Measurements from ENCODE around the gene PTPRN. TPM values are rescaled to one million over a fixed set of nuclear protein-coding genes. Genes with fewer than 3 reads are reported as not detected.
"Not testable (repeated sequence)": the region's sequence is repeated elsewhere in the genome, so short reads cannot be mapped to it uniquely, and the experiment has no call there.

PTPRN gene
- polyA plus RNA-seq (2014; cell fraction: cytosol; rRNA removed), result 21.3 and 24.8 TPM in 2 replicates
- polyA plus RNA-seq (2014; cell fraction: nucleus; rRNA removed), result 43.6 and 81.2 TPM in 2 replicates

GRCh38 chr2:219309278-219309677 is at the start of gene PTPRN:
TSS of gene PTPRN (minus strand) at chr2:219309401. CDS start at chr2:219309332, 69 bp downstream.
- peak; percentile 82 for DNase-seq (ENCODE audit: low spot score)

- no peak for DNase-seq (ENCODE audit: low spot score)
These were observed 49.2 kb upstream of the PTPRN start for GRCh38 chr2:219358170-219359075.

GRCh38 chr2:219356834-219357233 is 47.6 kb upstream of the PTPRN start:
- no peak for DNase-seq (ENCODE audit: low spot score)

- DNase-seq (ENCODE audit: low spot score), result no peak
These were observed 45.4 kb upstream of the PTPRN start for GRCh38 chr2:219354582-219354981.

GRCh38 chr2:219353129-219353528 is 43.9 kb upstream of the PTPRN start:
- no peak for DNase-seq (ENCODE audit: low spot score)

- peak; percentile 60 for DNase-seq (ENCODE audit: low spot score)
These were observed 43.3 kb upstream of the PTPRN start for GRCh38 chr2:219352448-219353023.

GRCh38 chr2:219350710-219351221 is 41.6 kb upstream of the PTPRN start:
- DNase-seq (ENCODE audit: low spot score), result no peak

GRCh38 chr2:219350215-219350614 is 41.0 kb upstream of the PTPRN start:
- DNase-seq (ENCODE audit: low spot score), result no peak

- no peak for DNase-seq (ENCODE audit: low spot score)
These were observed 35.7 kb upstream of the PTPRN start for GRCh38 chr2:219344751-219345430.

GRCh38 chr2:219335373-219335786 is 26.2 kb upstream of the PTPRN start:
- peak; percentile 20 for DNase-seq (ENCODE audit: low spot score)

GRCh38 chr2:219334076-219334475 is 24.9 kb upstream of the PTPRN start:
- no peak for DNase-seq (ENCODE audit: low spot score)

GRCh38 chr2:219332542-219332941 is 23.3 kb upstream of the PTPRN start, which contains the start of gene RESP18:
TSS of gene RESP18 (minus strand) at chr2:219332744.
- no peak for DNase-seq (ENCODE audit: low spot score)

GRCh38 chr2:219331560-219332213 is 22.5 kb upstream of the PTPRN start:
- no peak for DNase-seq (ENCODE audit: low spot score)

- no peak for DNase-seq (ENCODE audit: low spot score)
These were observed 18.5 kb upstream of the PTPRN start for GRCh38 chr2:219327719-219328118.

- DNase-seq (ENCODE audit: low spot score), result no peak
These were observed 16.6 kb upstream of the PTPRN start for GRCh38 chr2:219325657-219326315.

- DNase-seq (ENCODE audit: low spot score), result no peak
These were observed 15.9 kb upstream of the PTPRN start for GRCh38 chr2:219325136-219325535.

- DNase-seq (ENCODE audit: low spot score), result no peak
These were observed 14.2 kb upstream of the PTPRN start for GRCh38 chr2:219323434-219323833.

- DNase-seq (ENCODE audit: low spot score), result no peak
These were observed 5.7 kb upstream of the PTPRN start for GRCh38 chr2:219314804-219315468.

- DNase-seq (ENCODE audit: low spot score), result not testable (repeated sequence)
These were observed 3.6 kb upstream of the PTPRN start for GRCh38 chr2:219312683-219313263.
